Immature natural killer cell (primary cell): ENCODE data around the gene EYA4. TPM values are rescaled to one million over a fixed set of nuclear protein-coding genes. Genes with fewer than 3 reads are reported as not detected.

Experiments
- DNase-seq, 3 donors: peaks; one replicate each; pipeline ENCODE4 v3.0.0; 2022; ENCODE audit warnings: mixed read lengths in 1 of 3
- H3K27ac Mint-ChIP-seq, 6 donors: one replicate each; pipeline ENCODE4 v1.8.0; 2020; ENCODE audit warnings: mixed read lengths in 6 of 6, mild to moderate bottlenecking in 5 of 6, inconsistent platforms in 4 of 6, moderate library complexity in 3 of 6
- H3K27me3 Mint-ChIP-seq, 3 donors: one replicate each; pipeline ENCODE4 v1.8.0; 2020 to 2021; ENCODE audit warnings: low read depth in 3 of 3, mild to moderate bottlenecking in 3 of 3, mixed read lengths in 3 of 3, moderate library complexity in 3 of 3, inconsistent platforms in 1 of 3
- H3K36me3 Mint-ChIP-seq, 3 donors: one replicate each; pipeline ENCODE4 v1.8.0; 2020; ENCODE audit warnings: mixed read lengths in 3 of 3, inconsistent platforms in 2 of 3, mild to moderate bottlenecking in 2 of 3
- H3K4me1 Mint-ChIP-seq, 2 donors: one replicate each; pipeline ENCODE4 v1.8.0; 2020; ENCODE audit warnings: inconsistent platforms in 2 of 2, mild to moderate bottlenecking in 2 of 2, mixed read lengths in 2 of 2, moderate library complexity in 1 of 2
- H3K4me3 Mint-ChIP-seq, 5 donors: one replicate each; pipeline ENCODE4 v1.8.0; 2020; ENCODE audit warnings: mild to moderate bottlenecking in 5 of 5, mixed read lengths in 5 of 5, inconsistent platforms in 3 of 5, moderate library complexity in 3 of 5
- H3K9me3 Mint-ChIP-seq, 6 donors: one replicate each; pipeline ENCODE4 v1.8.0; 2020; ENCODE audit warnings: mild to moderate bottlenecking in 6 of 6, mixed read lengths in 6 of 6, inconsistent platforms in 4 of 6, moderate library complexity in 3 of 6
- polyA plus RNA-seq, 3 donors: library from polyadenylated mRNA; unstranded; fragments of 300-500 nt; fragmentation: Illumina TruSeq; gene quantifications; one replicate each; pipeline ENCODE4 v1.2.3, GENCODE V29; 2021

The EYA4 gene
- polyA plus RNA-seq, 3 donors from 2014 or later = not detected

- Mint-ChIP-seq H3K4me1 (no peaks in the 10 kb centered on the region), H3K9me3 (peaks cover 0 to 4% (median under 1%) of the 10 kb centered on the region in 6 donors), H3K27ac (no peak overlapping the region), H3K4me3 (no peak overlapping the region), H3K36me3 (no peaks in the 10 kb centered on the region), H3K27me3 (peaks cover 0 to 6% (median 0%) of the 10 kb centered on the region in 3 donors)
- no peak for DNase-seq
Measured at GRCh38 chr6:133286765-133287164, 45.6 kb downstream of the EYA4 start.

GRCh38 chr6:133288662-133289061 lies 47.5 kb downstream of the EYA4 start:
- H3K4me3 Mint-ChIP-seq = no peak overlapping the region
- H3K9me3 Mint-ChIP-seq = peaks cover 0 to 4% (median under 1%) of the 10 kb centered on the region in 6 donors
- peaks cover 0 to 5% (median 0%) of the 10 kb centered on the region in 3 donors for H3K27me3 Mint-ChIP-seq
- no peaks in the 10 kb centered on the region for H3K4me1 Mint-ChIP-seq
- no peak for DNase-seq
- H3K27ac Mint-ChIP-seq = peak overlapping the region in 1 of 6 donors; percentile 9
- no peaks in the 10 kb centered on the region for H3K36me3 Mint-ChIP-seq

GRCh38 chr6:133289733-133290306 lies 48.7 kb downstream of the EYA4 start:
- Mint-ChIP-seq H3K4me3 (no peak overlapping the region), H3K36me3 (no peaks in the 10 kb centered on the region), H3K4me1 (no peaks in the 10 kb centered on the region), H3K27me3 (peaks cover 0 to 2% (median 0%) of the 10 kb centered on the region in 3 donors), H3K27ac (no peak overlapping the region), H3K9me3 (peaks cover 0 to 4% (median 0%) of the 10 kb centered on the region in 6 donors)
- no peak for DNase-seq

GRCh38 chr6:133290930-133291329 lies 49.8 kb downstream of the EYA4 start:
- H3K27me3 Mint-ChIP-seq = peaks cover 0 to 2% (median 0%) of the 10 kb centered on the region in 3 donors
- no peaks in the 10 kb centered on the region for H3K36me3 Mint-ChIP-seq
- H3K9me3 Mint-ChIP-seq = peaks cover 0 to 5% (median 0%) of the 10 kb centered on the region in 6 donors

GRCh38 chr6:133291671-133292070 lies 50.5 kb downstream of the EYA4 start:
- no peaks in the 10 kb centered on the region for H3K4me1 Mint-ChIP-seq
- H3K9me3 Mint-ChIP-seq = peaks cover 0 to 10% (median 0%) of the 10 kb centered on the region in 6 donors
- DNase-seq = no peak
- no peak overlapping the region for H3K4me3 Mint-ChIP-seq
- H3K36me3 Mint-ChIP-seq = no peaks in the 10 kb centered on the region
- peaks cover 0 to 2% (median 0%) of the 10 kb centered on the region in 3 donors for H3K27me3 Mint-ChIP-seq
- H3K27ac Mint-ChIP-seq = no peak overlapping the region

More at GRCh38 chr6:133290930-133291329, 49.8 kb downstream of the EYA4 start:
- Mint-ChIP-seq H3K4me1 (no peaks in the 10 kb centered on the region), H3K27ac (no peak overlapping the region), H3K4me3 (no peak overlapping the region)
- no peak for DNase-seq

- DNase-seq = no peak
- no peaks in the 10 kb centered on the region for H3K36me3 Mint-ChIP-seq
- H3K27me3 Mint-ChIP-seq = no peaks in the 10 kb centered on the region
- no peak overlapping the region for H3K4me3 Mint-ChIP-seq
- peaks cover 0 to 10% (median 0%) of the 10 kb centered on the region in 6 donors for H3K9me3 Mint-ChIP-seq
- H3K4me1 Mint-ChIP-seq = no peaks in the 10 kb centered on the region
- H3K27ac Mint-ChIP-seq = no peak overlapping the region
Measured at GRCh38 chr6:133297657-133298056, 56.5 kb downstream of the EYA4 start.

- Mint-ChIP-seq H3K27ac (no peak overlapping the region), H3K36me3 (no peaks in the 10 kb centered on the region)
Measured at GRCh38 chr6:133298335-133298734, 57.2 kb downstream of the EYA4 start.

GRCh38 chr6:133298801-133299200 lies 57.6 kb downstream of the EYA4 start:
- Mint-ChIP-seq H3K4me3 (no peak overlapping the region), H3K9me3 (peaks cover 0 to 8% (median 0%) of the 10 kb centered on the region in 6 donors), H3K27ac (no peak overlapping the region), H3K36me3 (no peaks in the 10 kb centered on the region), H3K27me3 (no peaks in the 10 kb centered on the region), H3K4me1 (no peaks in the 10 kb centered on the region)
- DNase-seq = no peak

More at GRCh38 chr6:133298335-133298734, 57.2 kb downstream of the EYA4 start:
- Mint-ChIP-seq H3K4me1 (no peaks in the 10 kb centered on the region), H3K4me3 (no peak overlapping the region), H3K9me3 (peaks cover 0 to 8% (median 0%) of the 10 kb centered on the region in 6 donors), H3K27me3 (no peaks in the 10 kb centered on the region)
- no peak for DNase-seq

GRCh38 chr6:133300896-133301295 lies 59.7 kb downstream of the EYA4 start:
- Mint-ChIP-seq H3K9me3 (peaks cover 0 to 8% (median 0%) of the 10 kb centered on the region in 6 donors), H3K27me3 (no peaks in the 10 kb centered on the region), H3K36me3 (no peaks in the 10 kb centered on the region), H3K27ac (no peak overlapping the region), H3K4me1 (no peaks in the 10 kb centered on the region), H3K4me3 (no peak overlapping the region)
- no peak for DNase-seq

- Mint-ChIP-seq H3K9me3 (peaks cover 0 to 8% (median 0%) of the 10 kb centered on the region in 6 donors), H3K4me3 (no peak overlapping the region), H3K27me3 (no peaks in the 10 kb centered on the region), H3K27ac (no peak overlapping the region), H3K36me3 (no peaks in the 10 kb centered on the region), H3K4me1 (no peaks in the 10 kb centered on the region)
- no peak for DNase-seq
Measured at GRCh38 chr6:133301835-133302234, 60.7 kb downstream of the EYA4 start.

- no peaks in the 10 kb centered on the region for H3K36me3 Mint-ChIP-seq
- no peak for DNase-seq
- no peaks in the 10 kb centered on the region for H3K4me1 Mint-ChIP-seq
- peaks cover 0 to 4% (median 0%) of the 10 kb centered on the region in 6 donors for H3K9me3 Mint-ChIP-seq
- no peak overlapping the region for H3K4me3 Mint-ChIP-seq
- H3K27me3 Mint-ChIP-seq = no peaks in the 10 kb centered on the region
- H3K27ac Mint-ChIP-seq = no peak overlapping the region
Measured at GRCh38 chr6:133306931-133307330, 65.8 kb downstream of the EYA4 start.

GRCh38 chr6:133309579-133309978 lies 68.4 kb downstream of the EYA4 start:
- Mint-ChIP-seq H3K36me3 (no peaks in the 10 kb centered on the region), H3K27me3 (no peaks in the 10 kb centered on the region), H3K27ac (no peak overlapping the region), H3K4me3 (no peak overlapping the region), H3K9me3 (peaks cover 0 to 5% (median 0%) of the 10 kb centered on the region in 6 donors), H3K4me1 (no peaks in the 10 kb centered on the region)
- no peak for DNase-seq

- no peaks in the 10 kb centered on the region for H3K27me3 Mint-ChIP-seq
- no peak overlapping the region for H3K27ac Mint-ChIP-seq
- DNase-seq = no peak
- no peaks in the 10 kb centered on the region for H3K4me1 Mint-ChIP-seq
- H3K9me3 Mint-ChIP-seq = peaks cover 0 to 2% (median 0%) of the 10 kb centered on the region in 6 donors
- H3K36me3 Mint-ChIP-seq = no peaks in the 10 kb centered on the region
- no peak overlapping the region for H3K4me3 Mint-ChIP-seq
Measured at GRCh38 chr6:133312006-133312405, 70.8 kb downstream of the EYA4 start.

GRCh38 chr6:133313068-133313467 lies 71.9 kb downstream of the EYA4 start:
- no peak for DNase-seq
- Mint-ChIP-seq H3K4me1 (no peaks in the 10 kb centered on the region), H3K9me3 (peaks cover 0 to 3% (median 0%) of the 10 kb centered on the region in 6 donors), H3K27ac (no peak overlapping the region), H3K27me3 (no peaks in the 10 kb centered on the region), H3K36me3 (no peaks in the 10 kb centered on the region), H3K4me3 (no peak overlapping the region)

GRCh38 chr6:133314947-133315346 lies 73.8 kb downstream of the EYA4 start:
- no peak overlapping the region for H3K27ac Mint-ChIP-seq
- H3K9me3 Mint-ChIP-seq = peaks cover 0 to 4% (median 0%) of the 10 kb centered on the region in 6 donors
- H3K4me3 Mint-ChIP-seq = no peak overlapping the region
- no peak for DNase-seq
- no peaks in the 10 kb centered on the region for H3K36me3 Mint-ChIP-seq
- no peaks in the 10 kb centered on the region for H3K4me1 Mint-ChIP-seq
- peaks cover 0 to 2% (median 0%) of the 10 kb centered on the region in 3 donors for H3K27me3 Mint-ChIP-seq
